Activated gamma-delta T cell treated with Interleukin-2 at 50 U/mL for 16 hours (primary cell): ENCODE data around the gene FKBP6.
"Not testable (repeated sequence)": the region's sequence is repeated elsewhere in the genome, so short reads cannot be mapped to it uniquely, and the experiment has no call there.

Source experiments
- DNase-seq: peaks from one replicate; pipeline ENCODE4 v3.0.0-alpha.2; 2020

Gene FKBP6

GRCh38 chr7:73358590-73359275, 30.8 kb downstream of the FKBP6 start:
- no peak for DNase-seq

GRCh38 chr7:73359306-73359705, 31.3 kb downstream of the FKBP6 start:
- DNase-seq: no peak

DNA sequence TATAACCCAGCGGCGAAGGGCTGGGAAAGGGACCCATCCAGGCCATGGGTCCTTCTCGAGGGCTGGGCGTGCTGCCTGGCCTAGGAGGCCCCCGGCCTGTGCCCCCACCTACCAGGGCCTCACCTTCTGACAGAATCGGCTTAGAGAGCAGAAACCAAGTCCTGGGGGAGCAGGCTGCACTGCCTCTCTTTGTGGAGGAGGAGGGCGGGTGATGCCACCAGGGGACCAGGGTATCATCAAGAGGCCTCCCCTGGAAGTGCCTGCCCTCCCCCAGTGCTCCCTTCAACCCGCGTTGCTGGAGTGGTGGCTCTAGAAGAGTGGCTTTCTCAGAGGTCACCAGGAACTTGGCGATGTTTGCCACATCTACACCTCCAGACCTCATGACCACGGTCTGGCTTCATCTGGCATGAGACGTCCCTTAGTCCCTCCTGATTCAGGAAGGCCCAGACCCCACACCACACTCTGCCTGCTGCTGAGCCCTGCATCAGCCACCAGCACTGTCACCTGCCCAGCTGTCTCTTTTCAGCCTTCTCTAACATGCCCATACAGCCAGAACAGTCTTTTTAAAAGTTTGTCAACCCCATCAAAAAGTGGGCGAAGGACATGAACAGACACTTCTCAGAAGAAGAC, 31.9 kb downstream of the FKBP6 start:
- no peak for DNase-seq

- DNase-seq: not testable (repeated sequence)
These were observed 32.6 kb downstream of the FKBP6 start for GRCh38 chr7:73360590-73360989.

DNA sequence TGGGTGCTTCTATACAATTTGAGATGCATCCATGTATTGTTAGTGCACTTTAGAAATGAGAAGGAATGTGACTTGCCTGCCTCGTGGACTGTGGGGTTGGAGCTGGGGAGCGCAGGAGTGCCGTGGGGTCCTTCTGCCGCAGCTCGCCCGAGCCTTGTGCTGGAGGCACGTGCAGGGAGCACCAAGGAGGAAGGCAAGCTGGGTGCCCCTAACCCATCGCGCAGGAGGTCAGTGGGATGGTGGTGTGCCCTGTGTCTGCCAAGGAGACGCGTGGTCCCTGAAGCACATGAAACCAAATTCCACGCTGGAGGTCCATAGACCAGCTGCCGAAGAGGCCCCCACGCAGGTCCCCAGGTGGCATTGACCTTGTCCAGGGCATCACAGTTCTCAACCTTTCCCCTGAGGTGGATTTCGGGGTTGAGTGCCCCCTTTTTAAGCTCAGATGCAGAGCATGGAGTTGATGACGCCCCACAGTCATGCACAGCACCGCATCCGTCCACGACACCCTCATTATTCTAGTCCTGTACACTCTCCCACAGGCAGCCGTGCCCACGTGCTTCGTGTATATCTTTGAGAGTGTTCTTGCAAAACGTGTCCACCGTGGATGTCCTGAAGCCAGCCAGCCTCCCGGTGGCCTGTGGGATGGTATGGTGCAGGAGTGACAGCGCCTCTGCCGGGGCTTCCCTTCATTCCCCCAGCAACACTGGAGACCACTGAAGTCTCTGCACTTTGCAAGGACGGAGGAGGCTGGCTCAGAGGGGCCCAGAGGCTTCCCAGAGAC, 35.5 kb downstream of the FKBP6 start:
- no peak for DNase-seq

DNA sequence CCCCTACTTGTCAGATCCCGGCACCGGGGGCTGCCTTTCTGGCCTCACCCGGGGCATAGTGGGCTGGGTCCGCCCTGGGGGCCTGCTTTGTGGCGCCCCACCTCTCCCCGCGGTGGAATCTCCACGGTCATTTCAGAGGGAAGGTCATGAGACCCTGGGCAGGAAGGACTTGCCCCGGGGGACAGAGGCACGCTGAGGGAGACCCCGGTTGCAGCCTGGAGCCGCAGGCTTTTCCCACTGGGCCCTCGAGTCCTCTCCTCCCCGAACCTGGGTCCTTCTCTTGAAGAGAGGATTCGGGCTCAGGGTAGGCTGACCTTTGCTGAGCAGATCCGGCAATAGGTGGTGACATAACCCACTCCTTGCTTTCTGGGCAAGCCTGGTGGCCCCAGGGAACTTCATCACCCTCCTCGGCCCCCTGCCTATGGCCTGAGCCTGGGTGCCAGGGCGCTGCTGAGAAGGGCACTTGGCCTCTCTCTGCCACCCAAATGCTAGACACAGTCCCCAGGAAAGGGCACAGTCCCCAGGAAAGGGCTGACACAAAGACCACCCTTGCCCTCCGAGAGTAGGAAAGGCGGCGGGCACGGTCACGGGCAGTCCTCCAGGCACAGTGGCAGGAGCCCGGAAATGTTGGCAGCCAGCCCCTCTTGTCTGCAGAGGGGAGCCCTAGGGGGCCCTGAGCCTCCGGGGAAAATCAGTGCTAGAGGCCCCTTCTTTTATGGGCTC, 36.2 kb downstream of the FKBP6 start:
- DNase-seq: no peak

GRCh38 chr7:73366127-73366526, 38.2 kb downstream of the FKBP6 start:
- no peak for DNase-seq

DNA sequence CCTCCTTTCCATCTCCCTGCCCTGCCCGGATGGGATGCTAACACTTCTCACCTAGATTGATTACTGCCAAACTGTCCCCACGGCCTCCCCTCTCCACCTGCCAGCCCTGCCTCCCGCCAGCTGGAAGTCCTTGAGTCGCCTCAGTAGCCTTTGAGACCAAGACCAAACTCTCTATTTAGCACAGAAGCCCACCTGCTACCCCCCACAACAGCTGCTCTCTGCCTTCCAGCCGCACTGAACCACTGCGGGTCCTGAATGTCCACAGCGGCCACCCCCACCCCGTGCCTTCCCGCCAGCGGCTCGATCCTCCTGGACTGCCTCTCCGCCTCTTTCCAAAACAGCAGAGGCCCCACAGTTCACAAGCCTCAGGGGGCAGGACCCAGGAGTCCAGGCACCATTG, 39.0 kb downstream of the FKBP6 start:
- DNase-seq: no peak

DNA sequence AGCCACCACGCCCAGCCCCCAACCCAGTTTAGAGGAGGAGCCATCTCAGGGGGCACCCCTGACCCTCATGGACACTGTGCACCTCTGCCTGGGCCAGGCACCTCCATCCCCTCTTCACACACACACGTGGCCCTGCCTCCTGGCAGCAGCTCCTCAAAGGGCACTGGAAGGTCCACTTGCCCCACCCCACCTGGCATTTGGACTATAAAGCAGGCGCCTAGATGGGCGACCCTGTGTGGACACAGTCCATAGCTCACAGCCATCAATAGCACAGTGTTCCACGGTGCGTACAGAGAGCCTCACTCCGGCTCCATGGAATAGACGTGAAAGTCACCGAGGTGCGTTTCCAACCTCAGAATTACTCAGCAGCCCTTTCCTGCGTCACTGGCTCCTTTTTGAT, 41.0 kb downstream of the FKBP6 start:
- DNase-seq: no peak

DNA sequence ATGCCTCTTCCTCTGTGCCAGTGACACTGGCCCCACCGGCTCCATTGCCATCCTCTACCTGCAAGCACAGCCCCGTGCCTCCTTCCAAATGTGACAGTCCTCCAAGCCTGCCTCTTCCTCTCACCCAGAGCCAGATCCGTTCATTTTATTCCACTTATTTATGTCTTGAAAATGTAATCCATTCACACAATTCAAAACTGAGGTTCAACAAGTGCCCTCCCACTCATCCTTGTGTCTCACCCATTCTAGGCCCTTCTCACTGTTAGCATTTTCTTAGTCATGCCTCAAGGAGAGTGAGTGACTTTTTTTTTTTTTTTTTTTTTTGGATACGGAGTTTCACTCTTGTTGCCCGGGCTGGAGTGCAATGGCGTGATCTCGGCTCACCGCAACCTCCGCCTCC, 41.7 kb downstream of the FKBP6 start:
- no peak for DNase-seq

DNA sequence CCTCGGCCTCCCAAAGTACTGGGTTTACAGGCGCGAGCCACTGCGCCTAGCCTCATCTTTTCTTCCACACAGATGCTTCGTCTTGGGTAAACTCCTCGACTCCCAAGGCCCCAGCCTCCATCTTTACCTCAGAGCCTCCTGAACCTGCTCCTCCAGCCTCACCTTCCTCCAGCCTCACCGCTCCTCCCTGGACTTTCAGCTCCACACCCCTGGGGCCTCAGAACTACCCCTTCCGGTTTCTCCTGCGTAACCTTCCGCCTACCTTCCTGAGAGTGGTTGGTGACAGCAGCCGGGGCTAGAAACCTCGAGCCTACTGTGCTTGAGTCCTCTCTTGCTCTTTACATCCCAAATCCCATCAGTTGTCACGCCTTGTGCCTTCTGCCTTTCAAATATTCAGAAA, 45.8 kb downstream of the FKBP6 start:
- no peak for DNase-seq

- not testable (repeated sequence) for DNase-seq
These were observed 48.3 kb downstream of the FKBP6 start for GRCh38 chr7:73376262-73376661.

- no peak for DNase-seq
These were observed 48.9 kb downstream of the FKBP6 start for GRCh38 chr7:73376671-73377412.

DNA sequence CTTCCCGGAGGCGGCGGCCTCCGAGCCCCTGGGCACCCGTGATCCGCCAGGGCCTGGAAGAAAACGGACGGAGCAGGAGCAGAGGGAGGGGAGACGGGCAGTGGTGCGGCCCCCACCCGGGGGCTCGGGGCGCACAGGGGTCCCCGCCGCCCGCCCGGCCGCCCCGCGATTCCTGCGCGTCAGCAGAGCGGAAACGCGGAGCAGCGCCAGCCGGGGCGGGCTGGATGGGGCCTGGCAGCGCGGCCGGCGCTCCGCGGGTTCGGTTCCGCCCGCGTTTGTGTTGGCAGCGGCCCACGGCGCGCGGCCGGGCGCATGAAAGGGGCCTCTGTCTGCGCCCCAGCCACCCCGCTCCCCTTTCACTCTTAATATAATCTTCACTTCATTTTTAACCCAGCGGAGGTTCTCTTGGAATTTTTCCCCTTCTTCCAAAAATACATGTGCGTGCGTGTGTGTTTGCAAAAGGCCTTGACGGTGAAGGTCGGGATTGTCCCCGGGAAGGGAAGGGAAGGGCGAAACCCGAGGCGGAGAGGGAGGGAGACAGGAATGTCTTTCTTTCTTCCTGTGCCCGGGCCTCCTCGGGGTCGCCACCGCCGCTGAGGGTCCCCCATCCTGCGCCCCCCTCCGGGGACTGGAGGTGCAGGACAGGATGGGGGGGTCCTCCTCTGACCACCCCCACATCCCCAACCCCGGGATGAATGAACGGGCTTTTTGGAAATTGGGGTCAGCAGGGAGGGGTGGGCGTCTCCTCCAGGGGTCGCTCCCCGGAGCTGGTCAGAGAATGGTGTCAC, 49.6 kb downstream of the FKBP6 start:
- not testable (repeated sequence) for DNase-seq

- no peak for DNase-seq
These were observed 55.1 kb downstream of the FKBP6 start for GRCh38 chr7:73382934-73383503.

GRCh38 chr7:73387221-73387828, 59.4 kb downstream of the FKBP6 start:
- DNase-seq: no peak

DNA sequence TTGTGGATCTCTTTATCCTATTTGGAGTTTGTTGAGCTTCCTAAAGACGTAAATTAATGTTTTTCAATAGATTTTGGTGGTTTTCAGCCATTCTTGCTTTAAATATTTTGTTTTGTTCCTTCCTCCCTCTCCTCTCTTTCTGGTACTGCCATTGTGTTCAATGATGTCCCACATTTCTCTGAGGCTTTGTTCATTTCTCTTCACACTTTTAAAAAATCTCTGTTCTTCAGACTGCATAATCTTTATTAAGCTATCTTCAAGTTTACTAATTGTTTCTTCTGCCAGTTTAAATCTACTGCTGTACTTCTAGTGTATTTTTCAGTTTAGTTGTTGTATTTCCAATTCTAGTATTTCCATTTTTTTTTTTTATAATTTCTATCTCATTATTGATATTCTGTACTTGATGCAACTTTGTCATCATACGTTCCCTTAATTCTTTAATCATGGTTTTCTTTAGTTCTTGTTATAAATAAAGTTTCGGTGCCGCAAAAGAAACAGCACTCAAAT, 60.0 kb downstream of the FKBP6 start:
- no peak for DNase-seq

DNA sequence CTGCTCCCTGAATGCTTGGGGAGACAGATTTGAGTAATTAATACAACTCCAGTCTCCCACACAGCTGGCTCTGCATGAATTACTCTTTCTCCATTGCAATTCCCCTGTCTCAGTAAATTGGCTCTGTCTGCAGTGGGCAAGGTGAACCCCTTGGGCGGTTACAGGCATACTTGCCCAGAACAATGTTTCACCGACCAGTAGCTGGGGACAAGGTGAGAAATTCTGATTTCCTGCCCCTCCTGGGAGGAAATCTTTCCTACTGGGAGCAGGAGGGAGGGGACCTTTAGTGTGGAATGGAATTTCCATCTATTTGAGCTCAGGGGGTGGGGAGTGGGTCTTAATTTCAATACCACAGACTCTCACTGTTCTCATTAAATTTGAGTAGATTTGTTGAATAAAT, 63.4 kb downstream of the FKBP6 start:
- DNase-seq: no peak

DNA sequence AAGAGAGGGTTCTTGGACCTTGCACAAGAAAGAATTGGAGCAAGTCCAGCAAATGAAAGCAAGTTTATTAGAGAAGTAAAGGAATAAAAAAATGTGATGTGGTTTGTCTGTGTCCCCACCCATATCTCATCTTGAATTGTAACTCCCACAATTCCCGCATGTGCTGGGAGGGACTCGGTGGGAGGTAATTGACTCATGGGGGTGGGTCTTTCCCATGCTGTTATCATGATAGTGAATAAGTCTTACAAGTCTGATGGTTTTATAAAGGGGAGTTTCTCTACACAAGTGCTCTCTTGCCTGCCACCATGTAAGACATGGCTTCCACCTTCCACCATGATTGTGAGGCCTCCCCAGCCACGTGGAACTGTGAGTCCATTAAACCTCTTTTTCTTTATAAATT, 66.5 kb downstream of the FKBP6 start:
- DNase-seq: no peak
